OCI-M2 (cell line): ENCODE measurements around the gene POMC.
"Not testable (repeated sequence)": the region's sequence is repeated elsewhere in the genome, so short reads cannot be mapped to it uniquely, and the experiment has no call there.

Experiments used
- DNase-seq: peaks from one replicate; lab custom pipeline; 2025; ENCODE audit not compliant: unreplicated experiment; lab: John Stamatoyannopoulos, UW

Gene POMC

GRCh38 chr2:25177211-25177611 lies 8.8 kb upstream of the POMC start:
- no peak for DNase-seq

DNA sequence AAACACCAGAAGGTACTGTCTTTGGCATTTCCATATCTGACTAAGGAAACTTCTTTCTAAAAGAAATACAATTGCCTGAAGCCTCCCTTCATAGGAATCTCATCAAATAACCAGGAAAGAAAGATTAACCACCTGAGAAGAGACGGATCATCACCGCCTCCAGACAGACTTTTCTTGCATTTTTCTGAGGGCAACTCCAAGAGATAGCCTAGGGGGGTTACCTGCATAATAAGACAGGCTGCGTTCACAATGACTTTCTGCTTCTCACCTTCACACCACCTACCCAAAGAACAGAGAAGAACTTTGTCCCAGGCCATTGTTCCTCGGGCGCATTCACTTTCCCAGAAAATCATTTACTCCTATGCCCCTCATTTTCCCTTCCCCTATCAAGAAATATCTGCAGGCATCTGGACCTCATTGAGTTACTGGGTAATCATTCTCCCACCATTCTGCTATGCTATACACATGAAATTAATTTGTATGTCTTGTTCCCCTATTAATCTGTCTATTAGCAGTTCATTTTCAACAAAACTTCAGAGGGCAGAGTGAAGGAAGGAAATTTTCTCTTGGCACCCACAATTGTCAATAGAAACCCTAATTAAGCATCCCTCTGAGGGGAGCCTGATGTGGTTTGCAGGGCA lies 8.3 kb upstream of the POMC start:
- no peak for DNase-seq

DNA sequence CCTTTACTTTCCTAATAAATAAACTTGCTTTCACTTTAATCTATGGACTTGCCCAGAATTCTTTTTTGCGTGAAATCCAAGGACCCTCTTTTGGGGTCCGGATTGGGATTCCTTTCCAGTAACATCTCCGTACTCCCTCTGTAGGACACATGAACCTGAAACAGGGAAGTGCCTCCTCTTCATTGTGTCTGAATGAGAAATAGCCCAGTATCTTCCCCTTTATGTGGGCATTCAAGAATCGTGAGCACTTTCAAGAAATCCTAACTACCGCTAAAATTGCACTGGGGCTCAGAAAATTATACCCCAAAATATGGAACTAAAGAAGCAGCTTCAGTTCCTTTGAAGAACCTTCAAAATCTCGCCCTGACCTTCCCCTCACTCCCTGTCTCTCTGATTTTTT lies 7.8 kb upstream of the POMC start:
- DNase-seq: no peak

DNA sequence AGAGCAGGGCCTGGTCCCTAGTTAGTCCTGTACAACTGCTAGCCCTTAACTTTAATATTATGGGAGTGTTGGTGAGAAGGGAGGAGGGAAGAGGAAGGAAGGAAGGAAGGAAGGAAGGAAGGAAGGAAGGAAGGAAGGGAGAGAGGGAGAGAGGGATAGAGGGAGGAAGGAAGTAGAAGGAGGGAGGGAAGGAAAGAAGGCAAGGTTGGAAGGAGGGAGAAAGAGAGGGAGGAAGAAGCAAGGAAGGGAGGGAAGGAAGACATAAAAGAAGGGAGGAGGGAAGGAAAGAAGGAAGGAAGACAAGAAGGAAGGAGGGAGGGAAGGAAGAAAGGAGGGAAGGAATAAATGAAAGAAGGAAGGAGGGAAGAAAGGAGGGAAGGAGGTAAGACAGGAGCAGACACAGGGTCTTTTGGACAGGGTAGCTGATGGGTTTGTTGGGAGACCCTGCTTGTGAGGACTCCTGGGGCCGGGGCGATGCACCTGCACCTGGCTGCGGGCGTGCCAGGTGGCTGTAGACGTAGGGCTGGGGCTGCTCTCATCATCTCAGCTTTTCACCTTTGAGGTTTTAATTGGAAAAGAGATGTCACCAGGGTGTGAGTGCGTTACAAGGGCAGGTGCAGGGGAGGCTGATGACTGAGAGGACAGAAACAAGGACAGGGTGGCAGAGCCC lies 5.9 kb upstream of the POMC start:
- no peak for DNase-seq

DNA sequence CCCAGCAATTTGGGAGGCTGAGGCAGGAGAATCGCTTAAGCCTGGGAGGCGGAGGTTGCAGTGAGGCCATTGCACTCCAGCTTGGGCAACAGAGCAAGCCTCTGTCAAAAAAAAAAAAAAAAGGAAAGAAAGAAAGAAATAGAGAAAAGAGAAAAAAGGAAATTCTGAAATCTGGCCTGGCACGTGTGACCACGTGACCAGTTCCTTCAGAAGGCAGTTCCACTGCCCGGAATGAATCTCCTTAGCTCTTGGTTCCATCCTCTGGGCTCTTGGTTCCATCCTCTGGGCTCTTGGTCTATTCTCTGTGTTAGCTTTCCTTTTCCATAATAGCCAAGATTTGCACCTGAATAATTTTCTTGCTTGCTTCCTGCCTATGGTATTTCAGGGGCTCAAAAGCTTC lies 5.3 kb upstream of the POMC start:
- no peak for DNase-seq

DNA sequence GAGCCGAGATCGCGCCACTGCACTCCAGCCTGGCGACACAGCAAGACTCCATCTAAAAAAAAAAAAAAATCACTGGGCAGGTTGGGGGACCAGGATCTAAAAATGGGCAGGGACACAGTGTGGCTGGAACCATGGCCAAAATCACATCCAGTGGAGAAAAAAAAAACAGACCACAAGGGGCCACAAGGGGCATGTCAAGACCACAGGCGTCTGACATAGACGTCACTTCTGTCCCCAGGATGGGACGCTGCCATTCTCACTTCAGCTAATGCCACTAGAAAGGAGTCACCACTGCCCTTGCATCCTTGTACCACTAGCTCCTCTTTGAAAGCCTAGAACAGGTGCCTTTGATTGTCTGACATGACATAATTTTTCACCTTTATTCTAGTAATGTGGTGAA lies 2.5 kb upstream of the POMC start:
- no peak for DNase-seq

- DNase-seq: no peak
Measured at GRCh38 chr2:25169073-25169470, 692 bp upstream of the POMC start.

DNA sequence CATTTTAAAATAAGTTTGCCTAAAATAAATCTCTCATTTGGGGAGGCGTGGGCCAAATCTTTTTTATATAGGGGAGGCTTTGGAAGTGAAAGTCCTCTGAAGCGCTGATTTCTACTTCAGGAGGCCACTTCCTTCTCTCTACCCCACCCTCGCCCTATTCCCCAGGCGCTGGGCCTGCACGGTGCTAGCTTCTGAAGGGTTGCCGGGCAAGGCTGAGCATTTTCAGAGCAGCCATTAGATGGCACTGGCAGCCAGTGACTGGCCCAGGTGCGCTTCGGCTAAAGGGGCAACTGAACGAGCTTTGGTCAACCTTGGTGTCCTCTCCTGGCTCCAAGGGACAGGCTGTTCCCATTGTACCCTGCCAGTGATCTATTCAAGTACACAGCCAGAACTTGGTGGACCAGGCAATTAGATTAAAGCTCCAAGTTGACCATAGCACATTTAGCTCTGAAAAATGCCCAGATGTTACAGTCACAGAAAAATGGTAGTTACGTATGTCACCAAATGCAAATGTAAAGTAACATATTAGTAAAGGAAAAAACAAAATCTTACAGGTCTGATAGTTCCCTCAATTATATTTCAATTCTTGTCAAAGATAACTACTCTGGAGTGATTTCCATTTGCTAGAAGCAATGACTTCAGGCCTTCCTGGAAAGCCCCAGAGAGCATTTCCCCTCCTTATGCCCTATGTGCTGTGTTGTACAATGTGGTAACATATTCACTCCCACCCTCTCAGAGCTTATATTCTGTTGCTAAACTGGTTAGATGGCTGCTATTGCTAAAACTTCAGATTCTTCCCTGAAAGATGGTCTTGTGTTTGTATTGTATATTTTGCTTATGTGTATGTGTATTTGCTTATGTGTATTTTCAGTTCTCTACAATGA lies 2.1 kb downstream of the POMC start:
- no peak for DNase-seq

GRCh38 chr2:25164561-25164960 lies 3.8 kb downstream of the POMC start:
- no peak for DNase-seq

DNA sequence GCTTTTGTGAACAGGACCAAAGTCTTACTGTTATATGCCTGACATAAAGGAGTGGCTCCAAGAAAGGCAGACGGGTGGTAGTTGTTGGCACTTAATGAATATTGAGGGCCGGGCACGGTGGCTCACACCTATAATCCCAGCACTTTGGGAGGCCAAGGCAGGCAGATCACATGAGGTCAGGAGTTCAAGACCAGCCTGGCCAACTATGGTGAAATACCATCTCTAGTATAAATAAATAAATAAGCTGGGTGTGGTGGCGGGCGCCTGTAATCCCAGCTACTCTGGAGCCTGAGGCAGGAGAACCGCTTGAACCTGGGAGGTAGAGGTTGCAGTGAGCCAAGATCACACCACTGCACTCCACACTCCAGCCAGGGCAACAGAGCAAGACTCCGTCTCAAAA lies 6.3 kb downstream of the POMC start:
- DNase-seq: not testable (repeated sequence)

GRCh38 chr2:25161055-25161781 lies 7.2 kb downstream of the POMC start:
- DNase-seq: no peak

DNA sequence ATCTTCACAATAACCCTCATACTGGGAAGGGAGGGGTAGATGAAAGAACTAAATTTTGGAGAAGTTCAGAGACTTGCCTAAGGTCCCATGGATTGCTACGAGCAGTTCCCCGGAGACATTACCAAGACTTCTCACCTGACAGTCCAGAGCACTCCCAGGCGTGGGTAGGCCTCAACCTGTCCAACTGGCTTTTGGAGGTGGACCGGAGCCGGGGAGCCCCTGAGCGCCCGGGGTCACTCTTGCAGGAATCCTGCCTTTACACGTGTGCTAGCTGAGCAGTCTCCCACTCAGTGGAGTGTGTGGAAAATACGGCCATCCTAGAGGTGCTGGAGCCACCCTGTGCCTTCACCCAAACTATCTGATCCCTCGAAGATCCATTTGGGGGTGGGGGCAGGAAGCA lies 8.0 kb downstream of the POMC start:
- no peak for DNase-seq

- no peak for DNase-seq
Measured at GRCh38 chr2:25159949-25160348, 8.4 kb downstream of the POMC start.

DNA sequence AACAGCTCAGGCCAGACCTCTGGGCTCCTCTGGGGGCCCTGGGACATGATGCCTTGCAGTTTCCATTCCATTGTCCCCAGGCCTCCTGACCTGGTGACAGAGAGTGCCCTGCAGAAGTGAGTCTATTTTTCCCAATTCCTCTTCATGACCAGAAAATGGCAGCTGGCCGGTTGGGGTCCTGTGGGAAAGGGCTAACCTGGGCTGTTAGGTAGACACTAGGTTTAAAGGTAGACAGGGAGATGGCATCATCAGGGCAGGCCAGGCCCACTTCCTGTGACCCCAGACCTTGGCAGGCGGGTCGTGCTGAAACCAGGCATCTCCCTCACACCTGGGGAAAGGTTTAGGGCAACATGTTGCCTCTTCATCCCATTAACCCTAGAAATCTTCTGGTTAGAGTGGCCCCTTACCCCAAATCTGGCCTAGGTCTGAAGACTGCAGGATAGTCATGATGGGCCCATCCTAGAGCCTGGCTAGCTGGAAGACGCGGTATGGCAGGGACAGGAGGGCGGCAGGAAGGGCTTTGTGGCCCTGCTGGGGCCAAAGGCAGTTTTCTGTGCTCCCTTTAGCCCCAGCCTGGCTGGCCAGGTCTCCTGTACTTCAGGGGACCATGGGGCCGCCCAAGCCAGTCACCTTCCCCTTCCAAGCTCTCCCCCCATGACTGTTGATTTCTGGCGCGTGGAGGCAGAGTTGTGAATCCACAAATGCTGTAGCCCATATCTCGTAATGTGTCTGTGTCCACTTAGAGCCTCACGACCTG lies 10.1 kb downstream of the POMC start:
- DNase-seq: no peak

DNA sequence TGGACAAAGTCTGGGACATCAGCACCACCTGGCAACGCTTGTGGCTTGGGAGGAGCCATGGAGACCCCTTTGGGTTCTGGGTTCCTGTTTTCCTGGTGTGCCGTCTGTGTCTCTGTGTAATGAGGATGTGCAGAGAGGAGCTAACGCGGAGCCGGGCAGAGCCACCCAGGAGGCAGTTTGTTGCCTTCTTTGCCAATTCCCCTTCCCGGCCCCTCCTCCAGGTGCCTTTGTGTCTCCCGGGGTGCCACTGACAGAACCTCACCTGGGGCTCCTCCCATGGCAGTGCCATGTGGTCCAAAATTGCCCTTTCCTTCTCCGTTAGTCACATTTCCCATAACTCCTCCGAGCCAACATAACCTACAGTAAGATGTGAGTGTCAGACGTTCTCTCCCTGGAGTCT lies 13.0 kb downstream of the POMC start:
- DNase-seq: no peak

DNA sequence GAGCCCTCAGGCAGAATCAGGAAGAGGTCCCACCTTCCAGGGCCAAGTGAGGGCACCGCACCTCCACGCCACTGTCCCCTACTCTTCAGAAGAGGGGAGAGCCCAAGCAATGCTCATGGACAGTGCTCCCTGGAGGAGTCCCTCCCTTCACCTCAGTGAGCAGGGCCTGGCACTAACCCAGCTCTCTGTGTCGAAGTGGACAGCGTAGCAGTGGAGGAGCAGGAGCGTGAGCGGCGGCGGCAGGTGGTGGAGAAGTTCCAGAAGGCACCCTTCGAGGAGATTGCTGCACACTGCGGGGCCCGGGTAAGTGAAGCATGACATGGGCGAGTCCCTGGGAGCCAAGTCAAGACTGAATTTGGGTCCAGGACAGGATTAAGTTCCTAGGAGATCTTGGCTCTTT lies 16.7 kb downstream of the POMC start:
- no peak for DNase-seq

GRCh38 chr2:25150993-25151392 lies 17.4 kb downstream of the POMC start:
- not testable (repeated sequence) for DNase-seq

- no peak for DNase-seq
Measured at GRCh38 chr2:25149646-25150045, 18.7 kb downstream of the POMC start.

DNA sequence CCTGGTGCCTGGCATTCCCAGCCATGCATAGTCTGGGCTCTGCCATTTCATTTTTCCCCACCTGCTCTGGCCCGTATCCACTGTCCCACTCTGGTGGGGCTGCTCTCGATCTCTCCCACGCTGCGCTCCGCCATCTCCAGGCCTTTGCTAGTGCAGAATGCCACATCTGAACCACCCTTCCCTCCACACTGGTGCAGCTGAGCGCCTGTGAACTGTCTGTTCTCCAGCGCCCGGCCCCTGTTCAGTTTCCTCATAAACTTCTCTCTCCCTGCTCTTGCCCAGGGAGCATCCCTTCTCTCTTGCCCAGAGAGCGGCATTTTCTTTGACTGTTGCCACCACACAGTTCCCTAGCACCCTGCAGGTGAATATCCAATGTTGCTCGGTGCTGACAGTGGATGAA lies 21.5 kb downstream of the POMC start:
- DNase-seq: no peak

DNA sequence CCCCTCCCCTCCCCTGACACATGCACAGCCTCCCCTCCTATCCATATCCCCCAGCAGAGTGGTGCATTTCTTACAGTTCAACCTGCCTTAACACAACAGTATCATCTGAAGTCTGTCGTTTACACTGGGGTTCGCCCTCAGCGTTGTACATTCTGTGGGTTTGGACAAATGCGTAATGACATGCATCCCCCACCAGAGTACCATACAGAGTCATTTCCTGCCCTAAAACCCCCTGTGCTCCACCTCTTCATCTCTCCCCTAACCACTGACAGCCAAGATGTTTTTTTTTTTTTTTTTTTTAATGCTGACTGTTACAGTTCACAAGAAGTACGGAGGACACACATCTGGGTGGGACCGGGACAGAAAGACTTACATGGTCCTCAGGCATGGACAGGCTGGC lies 22.6 kb downstream of the POMC start:
- DNase-seq: no peak

DNA sequence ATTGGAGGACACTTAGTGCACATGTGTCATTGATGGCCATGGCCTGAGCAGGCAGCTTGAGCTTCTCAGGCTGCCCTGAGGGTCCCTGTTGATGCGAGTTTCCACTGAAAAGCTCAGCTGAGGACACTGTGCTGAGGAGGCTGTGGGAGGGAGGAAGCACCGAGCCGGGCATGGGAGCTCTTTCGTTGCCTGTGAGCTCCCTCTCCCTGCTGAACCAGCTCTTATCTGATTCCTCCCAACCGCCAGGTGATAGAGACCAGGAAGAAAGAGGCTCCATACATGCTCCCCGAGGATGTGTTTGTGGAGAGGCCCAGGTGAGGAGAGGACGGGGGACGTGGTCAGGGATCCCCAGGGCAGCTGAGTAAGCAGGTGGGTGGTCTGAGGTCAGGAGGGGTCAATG lies 27.3 kb downstream of the POMC start:
- DNase-seq: no peak
